Measurements from ENCODE around the gene SMIM7.
"Not testable (repeated sequence)": the region's sequence is repeated elsewhere in the genome, so short reads cannot be mapped to it uniquely, and the experiment has no call there.

Gene SMIM7

DNA sequence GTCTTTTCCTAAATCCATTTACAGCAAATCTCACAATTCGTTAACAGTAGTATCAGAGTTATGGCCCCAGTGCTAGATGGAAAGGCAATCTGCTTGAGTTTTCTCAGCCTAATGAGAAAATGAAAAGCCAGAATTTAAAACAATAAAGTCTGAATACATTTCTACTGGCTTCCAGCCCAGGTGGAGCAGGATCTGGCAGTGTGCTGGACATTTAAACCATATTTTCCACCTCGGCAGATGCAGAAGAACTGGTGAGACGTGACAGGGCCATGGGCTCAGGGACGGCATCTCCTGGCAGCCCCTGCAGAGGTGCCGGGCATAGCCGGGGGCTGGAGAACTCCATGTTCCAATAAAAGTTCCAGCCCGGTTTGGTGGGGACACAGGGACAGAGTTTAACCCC is 7.1 kb downstream of the SMIM7 start:
- Histone ChIP-seq H3K4me3 (ENCODE audit: low read depth, low read length) (no peak overlapping the region), H3K4me1 (no peaks in the 10 kb centered on the region), H3K9me3 (no peaks in the 10 kb centered on the region), H3K36me3 (peaks cover 81% of the 10 kb centered on the region), H3K27me3 (no peaks in the 10 kb centered on the region)
- no peak for DNase-seq
- TF ChIP-seq, protein P1, sequence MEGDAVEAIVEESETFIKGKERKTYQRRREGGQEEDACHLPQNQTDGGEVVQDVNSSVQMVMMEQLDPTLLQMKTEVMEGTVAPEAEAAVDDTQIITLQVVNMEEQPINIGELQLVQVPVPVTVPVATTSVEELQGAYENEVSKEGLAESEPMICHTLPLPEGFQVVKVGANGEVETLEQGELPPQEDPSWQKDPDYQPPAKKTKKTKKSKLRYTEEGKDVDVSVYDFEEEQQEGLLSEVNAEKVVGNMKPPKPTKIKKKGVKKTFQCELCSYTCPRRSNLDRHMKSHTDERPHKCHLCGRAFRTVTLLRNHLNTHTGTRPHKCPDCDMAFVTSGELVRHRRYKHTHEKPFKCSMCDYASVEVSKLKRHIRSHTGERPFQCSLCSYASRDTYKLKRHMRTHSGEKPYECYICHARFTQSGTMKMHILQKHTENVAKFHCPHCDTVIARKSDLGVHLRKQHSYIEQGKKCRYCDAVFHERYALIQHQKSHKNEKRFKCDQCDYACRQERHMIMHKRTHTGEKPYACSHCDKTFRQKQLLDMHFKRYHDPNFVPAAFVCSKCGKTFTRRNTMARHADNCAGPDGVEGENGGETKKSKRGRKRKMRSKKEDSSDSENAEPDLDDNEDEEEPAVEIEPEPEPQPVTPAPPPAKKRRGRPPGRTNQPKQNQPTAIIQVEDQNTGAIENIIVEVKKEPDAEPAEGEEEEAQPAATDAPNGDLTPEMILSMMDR (IDR thresholded peaks at IDR 0.05; ENCODE audit: low read depth, low read length), result no peak

DNA sequence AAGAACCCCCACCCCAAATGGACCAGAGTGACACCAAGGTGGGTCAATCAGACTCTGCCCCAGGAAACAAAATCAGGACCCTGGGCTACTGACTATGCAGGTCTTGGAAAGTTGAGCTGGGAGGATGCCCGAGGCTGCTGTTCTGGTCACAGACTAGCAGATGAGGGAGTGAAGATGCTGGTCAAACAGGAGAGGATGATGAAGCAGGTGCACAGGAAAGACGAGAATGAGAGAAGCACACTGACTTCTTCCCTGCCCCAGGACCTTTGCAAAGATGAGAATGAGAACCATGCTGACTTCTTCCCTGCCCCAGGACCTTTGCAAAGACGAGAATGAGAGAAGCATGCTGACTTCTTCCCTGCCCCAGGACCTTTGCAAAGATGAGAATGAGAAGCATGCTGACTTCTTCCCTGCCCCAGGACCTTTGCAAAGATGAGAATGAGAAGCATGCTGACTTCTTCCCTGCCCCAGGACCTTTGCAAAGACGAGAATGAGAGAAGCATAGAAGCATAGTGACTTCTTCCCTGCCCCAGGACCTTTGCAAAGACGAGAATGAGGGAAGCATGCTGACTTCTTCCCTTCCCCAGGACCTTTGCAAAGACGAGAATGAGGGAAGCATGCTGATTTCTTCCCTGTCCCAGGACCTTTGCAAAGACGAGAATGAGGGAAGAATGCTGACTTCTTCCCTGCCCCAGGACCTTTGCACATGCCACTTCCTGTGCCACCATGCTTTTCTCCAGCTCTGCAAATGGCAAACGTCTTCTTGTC is 8.3 kb downstream of the SMIM7 start:
- not testable (repeated sequence) for DNase-seq; H3K9me3 ChIP-seq; H3K27me3 ChIP-seq; H3K4me3 ChIP-seq (ENCODE audit: low read depth, low read length); H3K4me1 ChIP-seq
- peaks cover 83% of the 10 kb centered on the region for H3K36me3 ChIP-seq

DNA sequence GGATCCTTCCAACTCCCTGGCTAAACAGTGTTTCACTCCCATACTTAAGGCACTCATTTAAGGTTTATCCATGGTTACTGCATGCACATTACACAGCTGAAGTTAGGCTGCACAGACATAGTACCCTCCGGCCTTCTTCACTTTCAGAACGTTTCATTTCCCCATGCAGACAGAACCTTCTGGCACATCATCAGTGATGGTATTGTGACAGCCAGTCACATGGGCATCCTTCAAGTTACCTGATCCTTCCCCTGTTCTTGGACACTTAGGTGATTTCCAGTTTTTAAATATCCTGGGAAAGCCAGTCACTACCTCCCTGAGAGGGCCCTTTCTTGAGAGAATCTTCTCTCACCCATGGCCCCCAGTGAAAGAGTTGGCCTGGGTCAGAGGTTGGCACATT is 9.1 kb downstream of the SMIM7 start:
- Histone ChIP-seq H3K9me3 (no peaks in the 10 kb centered on the region), H3K4me3 (ENCODE audit: low read depth, low read length) (no peak overlapping the region), H3K27me3 (no peaks in the 10 kb centered on the region), H3K36me3 (peaks cover 84% of the 10 kb centered on the region), H3K4me1 (no peaks in the 10 kb centered on the region)
- no peak for DNase-seq
- TF ChIP-seq, protein P1 (IDR thresholded peaks at IDR 0.05; ENCODE audit: low read depth, low read length), result no peak

DNA sequence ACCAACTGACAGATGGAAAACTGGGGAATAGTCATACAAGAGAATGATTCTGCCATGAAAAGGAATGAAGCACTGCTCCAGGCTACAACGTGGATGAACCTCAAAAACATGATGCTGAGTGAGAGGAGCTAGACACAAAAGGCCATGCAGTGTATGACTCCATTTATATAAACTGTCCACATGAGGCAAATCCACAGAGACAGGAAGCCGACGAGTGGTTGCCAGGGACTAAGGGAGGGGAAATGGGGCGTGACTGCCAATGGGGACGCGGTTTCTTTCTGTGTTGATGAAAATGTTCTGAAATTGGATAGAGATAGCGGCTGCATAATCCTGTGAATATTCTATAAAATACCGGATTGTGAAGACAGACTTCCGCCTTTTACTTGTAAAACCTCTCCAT is 10.2 kb downstream of the SMIM7 start:
- H3K9me3 ChIP-seq, result no peaks in the 10 kb centered on the region
- DNase-seq, result no peak
- H3K27me3 ChIP-seq, result no peaks in the 10 kb centered on the region
- H3K4me1 ChIP-seq, result no peaks in the 10 kb centered on the region
- no peak overlapping the region for H3K4me3 ChIP-seq (ENCODE audit: low read depth, low read length)
- H3K36me3 ChIP-seq, result peaks cover 83% of the 10 kb centered on the region
- TF ChIP-seq, protein P1 (IDR thresholded peaks at IDR 0.05; ENCODE audit: low read depth, low read length), result no peak

DNA sequence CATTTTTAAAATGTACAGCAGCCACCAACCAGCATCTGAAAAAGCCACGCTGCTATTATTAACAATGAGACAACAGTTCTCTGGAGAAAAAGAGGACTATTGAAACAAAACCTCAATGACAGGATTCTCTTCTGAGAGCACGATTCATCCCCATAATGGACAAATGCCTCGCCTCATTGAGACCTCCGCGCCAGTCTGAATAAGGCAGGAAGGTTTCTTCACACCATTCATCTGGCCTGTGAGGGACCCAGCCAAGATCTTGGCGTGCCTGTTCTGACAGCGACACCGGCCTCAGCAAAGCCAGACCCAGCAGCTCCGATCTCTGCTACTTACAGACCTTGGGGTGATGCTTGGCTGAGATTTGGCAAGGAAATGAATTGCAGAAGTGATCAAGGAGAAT is 14.8 kb downstream of the SMIM7 start:
- TF ChIP-seq, protein P1 (IDR thresholded peaks at IDR 0.05; ENCODE audit: low read depth, low read length), result no peak
- no peak overlapping the region for H3K4me3 ChIP-seq (ENCODE audit: low read depth, low read length)
- no peaks in the 10 kb centered on the region for H3K4me1 ChIP-seq
- no peaks in the 10 kb centered on the region for H3K9me3 ChIP-seq
- H3K36me3 ChIP-seq, result peaks cover 78% of the 10 kb centered on the region
- H3K27me3 ChIP-seq, result no peaks in the 10 kb centered on the region
- no peak for DNase-seq

DNA sequence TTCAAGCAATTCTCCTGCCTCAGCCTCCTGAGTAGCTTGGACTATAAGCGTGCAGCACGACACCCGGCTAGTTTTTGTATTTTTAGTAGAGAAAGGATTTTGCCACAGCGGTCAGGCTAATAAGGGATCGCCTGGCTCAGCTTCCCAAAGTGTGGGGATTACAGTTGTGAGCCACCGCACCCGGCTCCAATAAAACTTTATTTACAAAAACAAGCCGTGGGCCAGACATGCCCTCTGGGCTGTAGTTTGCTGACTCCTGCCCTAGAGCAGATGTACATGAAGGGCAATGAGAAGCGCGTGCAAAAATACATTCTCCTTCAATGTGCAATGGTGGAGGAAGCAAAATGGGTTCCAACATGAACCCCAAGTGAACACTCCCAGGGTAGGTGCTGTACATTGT is 18.2 kb downstream of the SMIM7 start:
- TF ChIP-seq, protein P1 (IDR thresholded peaks at IDR 0.05; ENCODE audit: low read depth, low read length), result no peak
- Histone ChIP-seq H3K9me3 (no peaks in the 10 kb centered on the region), H3K4me3 (ENCODE audit: low read depth, low read length) (no peak overlapping the region), H3K36me3 (peaks cover 68% of the 10 kb centered on the region), H3K27me3 (no peaks in the 10 kb centered on the region), H3K4me1 (no peaks in the 10 kb centered on the region)
- no peak for DNase-seq

All from BE2C (cell line).